Measurements from ENCODE around the gene PKNOX2. TPM values are rescaled to one million over a fixed set of nuclear protein-coding genes. Genes with fewer than 3 reads are reported as not detected.

The PKNOX2 gene
- total RNA-seq, 2 experiments from 2014 or later, result not detected

DNA sequence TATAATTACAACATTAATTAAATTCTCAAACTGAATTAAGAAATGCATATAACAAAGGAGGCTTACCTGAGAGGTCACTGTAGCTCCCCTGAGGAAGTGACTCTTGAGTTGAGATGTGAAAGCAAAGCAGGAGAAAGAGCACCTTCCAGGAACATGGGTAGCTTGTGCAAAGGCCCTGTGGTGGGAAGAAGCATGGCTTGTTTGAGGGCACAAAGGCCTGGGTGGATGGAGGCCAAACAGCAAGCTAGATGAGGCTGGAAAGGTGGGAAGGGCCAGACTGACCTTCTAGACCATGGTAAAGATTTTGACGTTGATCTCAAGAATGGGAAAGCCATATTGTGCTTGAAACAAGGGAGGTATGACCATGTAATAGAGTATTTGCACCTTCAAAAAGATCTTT lies 155.1 kb downstream of the PKNOX2 start:
- H2AFZ ChIP-seq (ENCODE audit: low read length), result no peak overlapping the region
- H3K36me3 ChIP-seq (ENCODE audit: insufficient read depth, low read length), result no peaks in the 10 kb centered on the region
- H3K9me2 ChIP-seq (ENCODE audit: insufficient read depth, low read length), result no peaks in the 10 kb centered on the region
- H4K20me1 ChIP-seq (ENCODE audit: insufficient read depth, low read length), result no peaks in the 10 kb centered on the region
- no peak for TF ChIP-seq CTCF (conservative IDR thresholded peaks at IDR 0.05; ENCODE audit: low read length)
- no peak for TF ChIP-seq EZH2phosphoT487 (IDR thresholded peaks at IDR 0.05; ENCODE audit: borderline replicate concordance, low read depth, low read length)
- no peak for DNase-seq (ENCODE audit: low spot score)
- ChIA-PET POLR2A (no interaction called here), CTCF (ENCODE audit: unreplicated experiment) (no interaction called here)
- H3K4me1 ChIP-seq (ENCODE audit: insufficient read depth, low read length, poor library complexity, severe bottlenecking), result no peaks in the 10 kb centered on the region
- no peaks in the 10 kb centered on the region for H3K9me3 ChIP-seq (ENCODE audit: low read length)
- H3K79me2 ChIP-seq (ENCODE audit: insufficient read depth, low read depth, low read length), result no peaks in the 10 kb centered on the region
- H3K27ac ChIP-seq (ENCODE audit: low read depth, low read length, poor library complexity, severe bottlenecking), result no peak overlapping the region
- BruUV-seq (replicated peaks), result no TSS peak
- H3K4me2 ChIP-seq (ENCODE audit: low read length), result no peak overlapping the region
- no peak overlapping the region for H3K4me3 ChIP-seq (ENCODE audit: low read depth, low read length, poor library complexity, severe bottlenecking)
- intact Hi-C loops (cut with micrococcal nuclease; ENCODE audit: unreplicated experiment), result no loop called here

DNA sequence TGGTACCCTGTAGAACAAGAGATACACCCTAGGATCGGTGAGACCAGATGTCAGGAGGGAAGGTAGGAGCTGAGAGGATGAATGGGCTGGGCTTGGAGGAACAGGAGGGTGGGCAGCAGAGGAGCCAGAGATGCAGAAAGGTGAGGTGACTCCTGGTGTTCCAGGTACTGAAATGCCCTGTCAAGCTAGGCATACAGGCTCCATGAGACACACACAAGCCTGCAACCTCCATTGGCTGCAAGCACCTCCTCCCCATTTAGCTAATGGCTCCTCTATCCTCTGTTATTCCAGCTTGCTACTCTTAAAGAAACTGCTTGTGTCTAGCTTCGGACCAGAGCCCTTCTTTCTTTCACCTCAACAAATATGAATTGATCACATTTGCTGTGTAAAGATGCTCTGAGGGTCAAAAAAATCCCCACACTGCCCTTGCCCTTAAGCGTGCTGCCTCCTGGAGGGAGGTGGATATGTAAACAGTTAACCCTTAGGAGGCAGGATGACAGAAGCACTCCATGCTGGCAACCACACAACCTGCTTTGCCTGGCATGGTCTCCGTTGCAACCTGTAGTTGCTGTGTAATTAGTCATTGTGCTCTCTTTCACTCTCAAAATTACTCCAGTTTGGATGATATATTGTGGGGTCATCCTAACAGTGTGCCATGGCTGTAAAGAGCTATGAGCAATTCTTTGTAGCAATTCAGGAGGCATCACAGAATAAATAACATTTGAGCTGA lies 156.0 kb downstream of the PKNOX2 start:
- Histone ChIP-seq H3K36me3 (ENCODE audit: insufficient read depth, low read length) (no peaks in the 10 kb centered on the region), H3K27ac (ENCODE audit: low read depth, low read length, poor library complexity, severe bottlenecking) (no peak overlapping the region), H3K79me2 (ENCODE audit: insufficient read depth, low read depth, low read length) (no peaks in the 10 kb centered on the region), H3K4me2 (ENCODE audit: low read length) (no peak overlapping the region), H3K9me2 (ENCODE audit: insufficient read depth, low read length) (no peaks in the 10 kb centered on the region), H3K4me3 (ENCODE audit: low read depth, low read length, poor library complexity, severe bottlenecking) (no peak overlapping the region), H2AFZ (ENCODE audit: low read length) (no peak overlapping the region), H4K20me1 (ENCODE audit: insufficient read depth, low read length) (no peaks in the 10 kb centered on the region), H3K9me3 (ENCODE audit: low read length) (no peaks in the 10 kb centered on the region), H3K4me1 (ENCODE audit: insufficient read depth, low read length, poor library complexity, severe bottlenecking) (no peaks in the 10 kb centered on the region)
- BruUV-seq (replicated peaks), result no TSS peak
- no peak for DNase-seq (ENCODE audit: low spot score)
- ChIA-PET CTCF (ENCODE audit: unreplicated experiment) (no interaction called here), POLR2A (interaction anchor here (0.6 kb wide), 1 partner anchor 14 kb away, joined by 3 read pairs; no protein-coding TSS in a partner anchor)
- no peak for TF ChIP-seq CTCF (conservative IDR thresholded peaks at IDR 0.05; ENCODE audit: low read length)
- no peak for TF ChIP-seq EZH2phosphoT487 (IDR thresholded peaks at IDR 0.05; ENCODE audit: borderline replicate concordance, low read depth, low read length)
- intact Hi-C loops (cut with micrococcal nuclease; ENCODE audit: unreplicated experiment), result no loop called here

DNA sequence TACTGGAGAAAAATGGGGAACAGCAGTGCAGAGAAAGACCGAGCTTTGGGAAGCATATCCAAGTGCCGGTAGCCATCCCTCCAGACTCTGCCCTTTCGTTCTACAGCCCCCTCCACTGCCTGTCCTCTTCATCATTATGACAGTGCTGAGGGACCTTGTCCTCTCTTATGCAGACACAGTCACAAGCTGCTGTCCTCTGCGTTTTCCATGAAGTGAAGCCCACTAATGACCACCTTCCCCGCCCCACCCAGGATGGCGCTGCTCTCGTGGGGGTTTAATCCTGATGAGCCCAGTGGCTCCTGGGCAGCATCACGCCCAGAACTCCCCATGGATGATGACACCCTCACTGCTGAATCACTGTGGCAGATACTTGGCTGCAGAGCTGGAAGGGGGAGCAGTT lies 157.7 kb downstream of the PKNOX2 start:
- DNase-seq (ENCODE audit: low spot score), result no peak
- POLR2A ChIA-PET, result no interaction called here
- no peaks in the 10 kb centered on the region for H4K20me1 ChIP-seq (ENCODE audit: insufficient read depth, low read length)
- no peaks in the 10 kb centered on the region for H3K36me3 ChIP-seq (ENCODE audit: insufficient read depth, low read length)
- no peak for TF ChIP-seq EZH2phosphoT487 (IDR thresholded peaks at IDR 0.05; ENCODE audit: borderline replicate concordance, low read depth, low read length)
- TF ChIP-seq CTCF (conservative IDR thresholded peaks at IDR 0.05; ENCODE audit: low read length), result no peak
- H3K27ac ChIP-seq (ENCODE audit: low read depth, low read length, poor library complexity, severe bottlenecking), result no peak overlapping the region
- H3K9me2 ChIP-seq (ENCODE audit: insufficient read depth, low read length), result no peaks in the 10 kb centered on the region
- CTCF ChIA-PET (ENCODE audit: unreplicated experiment), result no interaction called here
- H3K9me3 ChIP-seq (ENCODE audit: low read length), result no peaks in the 10 kb centered on the region
- intact Hi-C loops (cut with micrococcal nuclease; ENCODE audit: unreplicated experiment), result no loop called here
- H3K79me2 ChIP-seq (ENCODE audit: insufficient read depth, low read depth, low read length), result no peaks in the 10 kb centered on the region
- H2AFZ ChIP-seq (ENCODE audit: low read length), result no peak overlapping the region
- no peak overlapping the region for H3K4me3 ChIP-seq (ENCODE audit: low read depth, low read length, poor library complexity, severe bottlenecking)
- H3K4me1 ChIP-seq (ENCODE audit: insufficient read depth, low read length, poor library complexity, severe bottlenecking), result no peaks in the 10 kb centered on the region
- no peak overlapping the region for H3K4me2 ChIP-seq (ENCODE audit: low read length)
- BruUV-seq (replicated peaks), result no TSS peak

Data from OCI-LY7 (cell line).